SK-N-SH treated with all-trans-retinoic acid at 6 μM for 48 hours (cell line): ENCODE measurements around the gene TOGARAM1.

Experiments used
- ESRRG ChIP-seq: fragments of 250-450 bp; sonication (Bioruptor Pico); IDR thresholded peaks from 2 replicates; pipeline ENCODE4 v1.6.1; 2021; ENCODE audit warnings: mild to moderate bottlenecking
- ZC3H10 ChIP-seq: fragments of 250-450 bp; sonication (Bioruptor Pico); IDR thresholded peaks from 2 replicates; pipeline ENCODE4 v1.5.1; 2021; ENCODE audit warnings: mild to moderate bottlenecking, moderate library complexity
- ZFP30 ChIP-seq: fragments of 450-650 bp; formaldehyde crosslinking; IDR thresholded peaks from 2 replicates; pipeline ENCODE4 v1.5.0; 2022; ENCODE audit warnings: mild to moderate bottlenecking, moderate library complexity
- ZNF70 ChIP-seq: fragments of 450-650 bp; formaldehyde crosslinking; IDR thresholded peaks from 2 replicates; pipeline ENCODE4 v1.5.0; 2020; ENCODE audit warnings: mild to moderate bottlenecking, moderate library complexity
- TF ChIP-seq, protein P1 (sequence below): fragments of 250-450 bp; sonication (Bioruptor Pico); IDR thresholded peaks from 2 replicates; pipeline ENCODE4 v1.8.0; 2021; ENCODE audit warnings: low read depth, mild to moderate bottlenecking, moderate library complexity, borderline replicate concordance

GRCh38 chr14:44951051-44951450, 10.9 kb upstream of the TOGARAM1 start:
- TF ChIP-seq ZNF70 (CRISPR knock-in tag): no peak
- no peak for TF ChIP-seq ESRRG (CRISPR knock-in tag)
- TF ChIP-seq ZFP30: no peak
- no peak for TF ChIP-seq ZC3H10 (CRISPR knock-in tag)
- TF ChIP-seq, protein P1, sequence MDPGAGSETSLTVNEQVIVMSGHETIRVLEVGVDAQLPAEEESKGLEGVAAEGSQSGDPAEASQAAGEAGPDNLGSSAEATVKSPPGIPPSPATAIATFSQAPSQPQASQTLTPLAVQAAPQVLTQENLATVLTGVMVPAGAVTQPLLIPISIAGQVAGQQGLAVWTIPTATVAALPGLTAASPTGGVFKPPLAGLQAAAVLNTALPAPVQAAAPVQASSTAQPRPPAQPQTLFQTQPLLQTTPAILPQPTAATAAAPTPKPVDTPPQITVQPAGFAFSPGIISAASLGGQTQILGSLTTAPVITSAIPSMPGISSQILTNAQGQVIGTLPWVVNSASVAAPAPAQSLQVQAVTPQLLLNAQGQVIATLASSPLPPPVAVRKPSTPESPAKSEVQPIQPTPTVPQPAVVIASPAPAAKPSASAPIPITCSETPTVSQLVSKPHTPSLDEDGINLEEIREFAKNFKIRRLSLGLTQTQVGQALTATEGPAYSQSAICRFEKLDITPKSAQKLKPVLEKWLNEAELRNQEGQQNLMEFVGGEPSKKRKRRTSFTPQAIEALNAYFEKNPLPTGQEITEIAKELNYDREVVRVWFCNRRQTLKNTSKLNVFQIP: no peak
